KOPT-K1 (cell line): Measurements from ENCODE around the gene DHCR24.

ENCODE experiments used
- H3K27ac ChIP-seq: fragments of 200-600 bp; sonication (generic); 2 replicates; pipeline ENCODE4 v1.5.1; 2016; ENCODE audit warnings: antibody characterized with exemption, mild to moderate bottlenecking, low read depth, low read length; ENCODE audit not compliant: poor library complexity, severe bottlenecking
- H3K36me3 ChIP-seq: fragments of 200-600 bp; sonication (generic); 2 replicates; pipeline ENCODE4 v1.5.1; 2017; ENCODE audit warnings: antibody characterized with exemption, mild to moderate bottlenecking, low read length, moderate library complexity; ENCODE audit not compliant: insufficient read depth
- H3K9me3 ChIP-seq: fragments of 200-600 bp; sonication (generic); 2 replicates; pipeline ENCODE4 v1.5.1; 2017; ENCODE audit warnings: antibody characterized with exemption, low read length, mild to moderate bottlenecking; ENCODE audit not compliant: insufficient read depth, poor library complexity, severe bottlenecking

The DHCR24 gene

DNA sequence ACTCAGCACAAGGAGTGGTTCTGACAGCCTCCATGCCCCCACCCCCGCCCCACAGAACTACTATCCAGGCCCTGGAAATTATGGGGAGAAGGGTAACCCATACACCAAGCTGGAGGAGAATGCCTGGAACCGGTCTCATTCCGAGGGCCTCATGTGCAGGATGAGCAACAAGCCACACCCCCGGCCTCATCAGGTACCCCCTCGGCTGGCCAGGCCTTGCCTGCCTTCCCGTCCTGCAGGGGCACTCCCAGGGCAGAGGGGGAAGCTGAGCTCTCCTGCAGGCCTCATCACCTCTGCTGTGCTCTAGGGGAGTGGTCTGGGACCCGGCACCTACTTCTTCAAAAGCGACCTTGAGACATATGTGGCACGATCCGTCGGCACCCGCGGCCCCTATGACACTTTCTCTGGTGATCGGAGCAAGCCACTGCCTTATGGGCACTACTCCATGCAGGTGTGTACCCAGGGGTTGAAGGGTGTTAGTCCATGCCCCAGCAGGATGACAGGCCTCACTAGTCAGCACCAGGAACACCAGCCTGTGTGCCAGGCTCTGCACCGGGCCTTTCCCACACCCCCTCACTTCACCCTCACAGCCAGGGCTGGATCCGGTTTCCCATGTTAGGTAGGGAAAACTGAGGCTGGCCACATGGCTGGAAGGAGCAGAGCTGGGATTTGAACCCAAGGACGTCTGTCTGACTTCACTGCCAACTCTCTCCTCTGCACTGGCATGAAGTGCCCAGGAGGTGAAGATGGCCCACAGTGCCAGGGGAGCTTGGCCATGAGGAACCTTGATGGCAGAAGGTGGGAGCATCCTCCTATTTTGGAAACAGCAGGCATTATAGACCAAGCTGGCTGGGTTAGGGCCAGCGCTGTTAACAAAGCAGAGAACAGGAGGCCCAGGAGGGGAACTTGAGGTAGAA is 75.0 kb downstream of the DHCR24 start:
- H3K36me3 ChIP-seq, result no peaks in the 10 kb centered on the region
- H3K9me3 ChIP-seq, result no peaks in the 10 kb centered on the region
- no peak overlapping the region for H3K27ac ChIP-seq

DNA sequence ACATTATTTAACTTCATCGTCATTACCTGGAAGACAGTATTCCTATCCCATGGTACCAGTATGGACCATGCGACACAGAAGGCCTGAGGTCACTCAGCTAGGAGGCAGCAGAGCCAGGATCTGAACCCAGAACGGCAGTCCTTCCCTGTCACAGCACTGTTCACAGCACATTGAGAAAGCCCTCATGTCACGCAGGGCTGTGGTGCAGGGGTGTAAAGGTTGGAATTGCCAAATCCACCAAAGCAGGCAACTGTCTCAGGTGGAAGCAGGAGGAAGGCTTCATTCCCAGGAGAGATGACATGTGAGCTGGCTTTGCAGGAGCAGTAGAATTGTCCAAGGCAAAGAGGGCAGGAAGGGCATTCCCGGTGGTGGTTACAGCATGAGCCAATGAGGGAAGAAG is 75.9 kb downstream of the DHCR24 start:
- H3K27ac ChIP-seq, result no peak overlapping the region
- H3K36me3 ChIP-seq, result no peaks in the 10 kb centered on the region

DNA sequence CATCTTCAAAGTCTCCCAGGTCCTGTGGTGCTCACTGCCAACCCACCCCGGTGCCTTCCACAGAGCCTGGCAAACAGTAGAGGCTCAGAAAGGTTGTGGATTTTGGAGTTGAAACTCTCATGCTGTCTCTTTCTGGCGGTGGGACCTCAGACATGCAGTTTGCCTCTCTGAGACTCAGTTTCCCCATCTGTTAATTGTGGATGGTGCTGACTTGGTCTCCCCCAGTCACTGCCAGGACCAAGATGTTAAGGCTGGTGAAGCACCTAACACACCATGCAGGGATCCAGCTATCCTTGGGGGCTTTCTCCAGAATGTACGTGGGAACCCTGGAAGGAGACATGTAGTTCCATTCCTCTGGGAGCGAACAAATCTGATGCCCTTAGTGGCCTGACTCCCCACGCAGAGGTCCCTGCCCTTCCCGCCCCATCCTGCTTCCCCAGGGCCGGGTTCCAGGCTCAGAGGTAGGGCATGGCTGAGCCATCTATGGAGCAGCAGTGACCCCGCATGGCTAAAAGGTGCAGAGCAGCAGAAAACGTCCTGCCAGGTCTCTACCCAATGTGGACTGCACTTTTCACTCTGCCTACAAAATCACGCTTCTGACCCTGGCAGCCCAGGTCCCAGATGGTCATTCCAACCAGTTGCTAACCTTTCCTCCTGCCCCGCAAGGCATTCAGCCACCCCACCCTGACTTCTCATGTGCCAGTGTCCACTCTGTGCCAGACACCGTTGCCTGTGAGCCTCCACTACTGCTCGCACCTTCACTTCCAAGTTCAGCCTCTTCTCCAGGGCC is 76.6 kb downstream of the DHCR24 start:
- Histone ChIP-seq H3K36me3 (no peaks in the 10 kb centered on the region), H3K27ac (no peak overlapping the region), H3K9me3 (no peaks in the 10 kb centered on the region)

More for the DNA sequence above, 75.9 kb downstream of the DHCR24 start:
- H3K9me3 ChIP-seq, result no peaks in the 10 kb centered on the region

DNA sequence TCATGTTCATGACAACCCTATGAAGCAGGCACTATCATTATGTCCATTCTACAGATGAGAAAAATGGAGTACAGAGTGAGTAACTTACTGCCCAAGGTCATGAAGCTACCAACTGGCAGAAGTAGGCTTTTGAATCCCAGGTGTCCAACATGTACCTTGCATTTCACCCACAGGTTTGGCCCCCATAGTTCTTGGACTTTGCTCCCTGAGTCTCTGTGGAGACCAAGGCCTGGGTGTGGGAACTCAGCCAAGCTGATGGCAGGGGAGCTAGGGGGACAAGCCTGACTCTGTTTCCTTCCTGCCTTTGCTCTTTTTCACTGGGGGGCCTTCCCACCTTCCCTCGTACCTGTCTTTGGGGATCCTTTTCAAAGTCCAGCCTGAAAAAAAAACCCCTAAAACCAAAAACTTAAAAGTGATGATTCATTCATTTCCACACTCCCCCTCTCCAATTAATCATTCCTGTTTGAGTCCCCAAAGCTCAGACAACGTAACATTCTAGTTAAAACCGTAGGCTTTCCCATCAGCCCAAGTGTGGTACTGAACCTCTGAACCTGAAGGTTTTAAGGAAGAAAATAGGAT is 77.4 kb downstream of the DHCR24 start:
- Histone ChIP-seq H3K36me3 (no peaks in the 10 kb centered on the region), H3K27ac (no peak overlapping the region), H3K9me3 (no peaks in the 10 kb centered on the region)

GRCh38 chr1:54808443-54809207 is 78.4 kb downstream of the DHCR24 start:
- no peaks in the 10 kb centered on the region for H3K36me3 ChIP-seq
- no peaks in the 10 kb centered on the region for H3K9me3 ChIP-seq
- H3K27ac ChIP-seq, result no peak overlapping the region

- Histone ChIP-seq H3K36me3 (no peaks in the 10 kb centered on the region), H3K27ac (no peak overlapping the region), H3K9me3 (no peaks in the 10 kb centered on the region)
Observed at GRCh38 chr1:54807756-54808155, 79.2 kb downstream of the DHCR24 start.

GRCh38 chr1:54806931-54807611 is 79.9 kb downstream of the DHCR24 start:
- Histone ChIP-seq H3K27ac (no peak overlapping the region), H3K36me3 (no peaks in the 10 kb centered on the region), H3K9me3 (no peaks in the 10 kb centered on the region)

DNA sequence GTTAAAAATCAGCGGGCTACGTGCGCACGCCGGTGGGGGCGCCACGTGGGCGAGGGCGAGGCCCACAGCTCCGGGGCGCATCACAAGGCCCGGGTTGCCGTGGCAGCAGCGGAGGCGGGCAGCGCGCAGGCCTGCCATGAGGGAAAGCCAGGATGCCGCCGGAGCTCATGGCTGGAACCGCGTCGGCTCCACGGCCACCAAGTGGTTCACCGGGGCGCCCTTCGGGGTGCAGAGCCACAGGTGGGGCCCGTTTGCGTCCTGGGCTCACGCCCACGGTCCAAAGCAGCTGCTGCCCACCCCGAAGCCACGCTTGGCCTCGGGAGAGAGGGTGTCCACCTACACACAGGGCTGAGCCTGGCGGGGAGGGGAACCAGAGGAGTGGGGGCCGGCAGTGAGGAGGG is 81.0 kb downstream of the DHCR24 start:
- Histone ChIP-seq H3K27ac (no peak overlapping the region), H3K9me3 (no peaks in the 10 kb centered on the region), H3K36me3 (no peaks in the 10 kb centered on the region)

- H3K9me3 ChIP-seq, result no peaks in the 10 kb centered on the region
- no peak overlapping the region for H3K27ac ChIP-seq
- H3K36me3 ChIP-seq, result no peaks in the 10 kb centered on the region
Observed at GRCh38 chr1:54805466-54805865, 81.5 kb downstream of the DHCR24 start.

DNA sequence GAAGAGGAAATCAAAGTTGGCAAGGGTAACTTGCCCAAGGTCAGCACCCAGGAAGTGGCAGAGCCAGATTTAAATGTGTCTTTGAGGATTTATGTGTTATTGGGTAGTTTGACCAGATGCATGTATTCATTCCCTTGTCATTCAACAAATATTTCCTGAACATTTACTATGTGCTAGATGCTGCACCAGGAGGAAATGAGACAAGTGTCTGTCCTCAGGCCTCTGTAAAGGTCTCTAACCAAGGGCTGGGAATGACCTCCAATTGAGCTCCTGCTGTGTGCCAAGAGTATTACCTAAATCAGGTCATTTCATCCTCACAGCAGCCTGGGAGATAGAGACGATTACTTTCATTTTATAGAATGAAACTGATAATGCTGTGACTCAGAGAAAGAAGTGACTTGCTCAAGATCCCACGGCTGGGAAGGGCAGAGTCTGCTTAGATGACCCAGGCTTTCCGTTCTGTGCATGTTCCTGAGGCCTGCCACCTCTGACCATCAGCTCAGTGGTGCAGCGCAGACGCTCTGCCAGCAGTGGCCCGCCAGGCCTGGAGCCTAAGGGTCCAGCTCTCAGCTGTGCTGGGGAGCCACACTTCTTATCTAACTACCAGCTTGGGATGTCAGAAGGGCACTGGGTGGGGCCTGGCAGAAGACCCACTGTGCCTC is 82.4 kb downstream of the DHCR24 start:
- no peak overlapping the region for H3K27ac ChIP-seq

DNA sequence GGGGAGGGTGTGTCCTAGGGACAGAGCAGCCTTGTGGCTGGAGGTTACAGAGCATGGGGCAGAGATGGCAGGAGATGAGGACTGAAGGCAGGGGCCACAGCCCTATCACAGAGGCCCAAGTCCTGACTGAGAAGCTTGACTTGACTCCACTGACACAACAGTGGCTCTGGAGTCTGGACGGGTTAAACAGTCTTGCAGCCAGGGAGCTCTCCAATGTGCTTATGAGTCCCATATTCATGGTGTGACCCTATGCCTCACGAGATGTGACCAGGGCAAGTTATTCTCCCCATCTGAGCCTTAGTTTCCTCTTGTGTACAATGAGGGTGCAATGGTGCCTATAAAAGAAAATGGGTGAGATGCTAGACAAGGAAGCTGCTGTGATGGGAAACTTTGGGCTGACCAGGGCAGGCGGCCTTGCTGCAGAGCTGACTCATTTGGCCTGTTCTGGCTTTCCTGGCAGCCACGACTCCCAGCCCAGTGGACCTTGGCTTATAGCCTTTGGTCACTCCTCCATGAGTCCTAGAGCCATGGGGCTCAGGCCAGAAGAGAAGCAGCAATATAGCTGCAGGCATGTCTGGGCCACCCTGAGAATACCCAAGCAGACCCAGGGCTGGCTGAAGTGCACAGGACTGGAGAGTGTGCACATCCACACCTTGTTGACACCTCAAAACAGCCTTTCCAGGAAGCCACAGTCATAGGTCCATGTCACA is 83.1 kb downstream of the DHCR24 start:
- Histone ChIP-seq H3K27ac (no peak overlapping the region), H3K9me3 (no peaks in the 10 kb centered on the region)

More for the DNA sequence above, 82.4 kb downstream of the DHCR24 start:
- Histone ChIP-seq H3K9me3 (no peaks in the 10 kb centered on the region), H3K36me3 (no peaks in the 10 kb centered on the region)

GRCh38 chr1:54800899-54801759 is 85.9 kb downstream of the DHCR24 start, which contains the start of gene TTC22:
TTC22 (minus strand) TSS chr1:54801323; CDS start chr1:54801163, 160 bp downstream.
- Histone ChIP-seq H3K9me3 (no peaks in the 10 kb centered on the region), H3K36me3 (no peaks in the 10 kb centered on the region), H3K27ac (peak within 1 kb of the TSS; percentile 30)

More for the DNA sequence above, 83.1 kb downstream of the DHCR24 start:
- H3K36me3 ChIP-seq, result no peaks in the 10 kb centered on the region
